Stomach (tissue), 4 donors: Measurements from ENCODE around the gene DOCK8.
"Not testable (repeated sequence)": the region's sequence is repeated elsewhere in the genome, so short reads cannot be mapped to it uniquely, and the experiment has no call there.

Experiments used
- CTCF ChIP-seq, 7 experiments: fragments of 450-650 bp in 4 of 7; fragments of 200-600 bp in 3 of 7; sonication (generic) in 3 of 7; IDR thresholded peaks; one replicate each; pipeline ENCODE4 v1.5.1; 2016 to 2019; ENCODE audit warnings: antibody characterized with exemption in 7 of 7, control low read depth in 2 of 7, mild to moderate bottlenecking in 1 of 7
- EP300 ChIP-seq: sonication (generic); formaldehyde crosslinking; IDR thresholded peaks from one replicate; pipeline ENCODE4 v1.6.1; 2017; ENCODE audit warnings: antibody characterized with exemption

GRCh38 chr9:178140-178825 is 36.4 kb upstream of the DOCK8 start:
- TF ChIP-seq EP300; CTCF (IDR thresholded peaks at IDR 0.05): not testable (repeated sequence)
